Measurements from ENCODE around the gene CCDC185. TPM values are rescaled to one million over a fixed set of nuclear protein-coding genes. Genes with fewer than 3 reads are reported as not detected.
"Not testable (repeated sequence)": the region's sequence is repeated elsewhere in the genome, so short reads cannot be mapped to it uniquely, and the experiment has no call there.

Gene CCDC185
- polyA plus RNA-seq, 4 donors: not detected

GRCh38 chr1:223364685-223365382 is 28.4 kb upstream of the CCDC185 start:
- H3K27me3 ChIP-seq (ENCODE audit: control insufficient read depth in 3 of 3, insufficient read depth in 3 of 3, low read length in 3 of 3): peaks cover 3 to 43% (median 8%) of the 10 kb centered on the region in 3 donors
- peak overlapping the region; percentile 10 to 63 (median 29) for H3K4me3 ChIP-seq (ENCODE audit: low read depth in 1 of 3, low read length in 3 of 3)
- H3K36me3 ChIP-seq (ENCODE audit: control insufficient read depth in 3 of 3, insufficient read depth in 2 of 3, low read depth in 1 of 3, low read length in 3 of 3): no peaks in the 10 kb centered on the region
- 1 to 2% (median 2%) methylated on average over 49 to 55 of the region's 55 CpGs for WGBS, 3 donors
- FAIRE-seq: no peak
- peak in 1 of 2 donors; percentile 28 for DNase-seq
- H3K4me1 ChIP-seq (ENCODE audit: control insufficient read depth in 3 of 3, insufficient read depth in 2 of 3, low read depth in 1 of 3, low read length in 2 of 3): peaks cover 0 to 13% (median 0%) of the 10 kb centered on the region in 3 donors
- H3K9me3 ChIP-seq (ENCODE audit: control insufficient read depth in 2 of 2, insufficient read depth in 1 of 2, low read depth in 1 of 2, low read length in 1 of 2): no peaks in the 10 kb centered on the region
- H3K27ac ChIP-seq (ENCODE audit: low read depth in 1 of 3, low read length in 2 of 3): no peak overlapping the region

- no peak overlapping the region for H3K27ac ChIP-seq (ENCODE audit: low read depth in 1 of 3, low read length in 2 of 3)
- no peak for DNase-seq
- H3K36me3 ChIP-seq (ENCODE audit: control insufficient read depth in 3 of 3, insufficient read depth in 2 of 3, low read depth in 1 of 3, low read length in 3 of 3): no peaks in the 10 kb centered on the region
- FAIRE-seq: no peak
- H3K4me1 ChIP-seq (ENCODE audit: control insufficient read depth in 3 of 3, insufficient read depth in 2 of 3, low read depth in 1 of 3, low read length in 2 of 3): no peaks in the 10 kb centered on the region
- no peak overlapping the region for H3K4me3 ChIP-seq (ENCODE audit: low read depth in 1 of 3, low read length in 3 of 3)
- WGBS, 3 donors: 67 to 79% (median 74%) methylated on average over 4 of the region's 4 CpGs
- peaks cover 0 to 8% (median 6%) of the 10 kb centered on the region in 3 donors for H3K27me3 ChIP-seq (ENCODE audit: control insufficient read depth in 3 of 3, insufficient read depth in 3 of 3, low read length in 3 of 3)
- peaks cover 0 to 8% of the 10 kb centered on the region in 2 donors for H3K9me3 ChIP-seq (ENCODE audit: control insufficient read depth in 2 of 2, insufficient read depth in 1 of 2, low read depth in 1 of 2, low read length in 1 of 2)
Measured at GRCh38 chr1:223374064-223374610, 19.1 kb upstream of the CCDC185 start.

- DNase-seq (no peak), FAIRE-seq (no peak)
- no peak overlapping the region for H3K27ac ChIP-seq (ENCODE audit: low read depth in 1 of 3, low read length in 2 of 3)
- H3K4me1 ChIP-seq (ENCODE audit: control insufficient read depth in 3 of 3, insufficient read depth in 2 of 3, low read depth in 1 of 3, low read length in 2 of 3): no peaks in the 10 kb centered on the region
- peaks cover 0 to 8% (median 4%) of the 10 kb centered on the region in 3 donors for H3K27me3 ChIP-seq (ENCODE audit: control insufficient read depth in 3 of 3, insufficient read depth in 3 of 3, low read length in 3 of 3)
- H3K4me3 ChIP-seq (ENCODE audit: low read depth in 1 of 3, low read length in 3 of 3): no peak overlapping the region
- no peaks in the 10 kb centered on the region for H3K36me3 ChIP-seq (ENCODE audit: control insufficient read depth in 3 of 3, insufficient read depth in 2 of 3, low read depth in 1 of 3, low read length in 3 of 3)
- H3K9me3 ChIP-seq (ENCODE audit: control insufficient read depth in 2 of 2, insufficient read depth in 1 of 2, low read depth in 1 of 2, low read length in 1 of 2): peaks cover 0 to 8% of the 10 kb centered on the region in 2 donors
Measured at GRCh38 chr1:223378754-223379153, 14.5 kb upstream of the CCDC185 start.

GRCh38 chr1:223386013-223386412 is 7.2 kb upstream of the CCDC185 start:
- Histone ChIP-seq H3K9me3 (ENCODE audit: control insufficient read depth in 2 of 2, insufficient read depth in 1 of 2, low read depth in 1 of 2, low read length in 1 of 2) (no peaks in the 10 kb centered on the region), H3K27me3 (ENCODE audit: control insufficient read depth in 3 of 3, insufficient read depth in 3 of 3, low read length in 3 of 3) (peaks cover 0 to 6% (median 1%) of the 10 kb centered on the region in 3 donors), H3K4me1 (ENCODE audit: control insufficient read depth in 3 of 3, insufficient read depth in 2 of 3, low read depth in 1 of 3, low read length in 2 of 3) (no peaks in the 10 kb centered on the region), H3K4me3 (ENCODE audit: low read depth in 1 of 3, low read length in 3 of 3) (no peak overlapping the region), H3K36me3 (ENCODE audit: control insufficient read depth in 3 of 3, insufficient read depth in 2 of 3, low read depth in 1 of 3, low read length in 3 of 3) (no peaks in the 10 kb centered on the region), H3K27ac (ENCODE audit: low read depth in 1 of 3, low read length in 2 of 3) (no peak overlapping the region)
- no peak for FAIRE-seq
- WGBS, 3 donors: 58 to 66% (median 64%) methylated on average over 2 of the region's 2 CpGs
- DNase-seq: no peak

- H3K4me3 ChIP-seq (ENCODE audit: low read depth in 1 of 3, low read length in 3 of 3): no peak overlapping the region
- peaks cover 0 to 33% (median 9%) of the 10 kb centered on the region in 3 donors for H3K27me3 ChIP-seq (ENCODE audit: control insufficient read depth in 3 of 3, insufficient read depth in 3 of 3, low read length in 3 of 3)
- H3K9me3 ChIP-seq (ENCODE audit: control insufficient read depth in 2 of 2, insufficient read depth in 1 of 2, low read depth in 1 of 2, low read length in 1 of 2): peaks cover 0 to 2% of the 10 kb centered on the region in 2 donors
- FAIRE-seq: no peak
- DNase-seq: no peak
- no peaks in the 10 kb centered on the region for H3K36me3 ChIP-seq (ENCODE audit: control insufficient read depth in 3 of 3, insufficient read depth in 2 of 3, low read depth in 1 of 3, low read length in 3 of 3)
- H3K27ac ChIP-seq (ENCODE audit: low read depth in 1 of 3, low read length in 2 of 3): no peak overlapping the region
- H3K4me1 ChIP-seq (ENCODE audit: control insufficient read depth in 3 of 3, insufficient read depth in 2 of 3, low read depth in 1 of 3, low read length in 2 of 3): no peaks in the 10 kb centered on the region
Measured at GRCh38 chr1:223390618-223391017, 2.6 kb upstream of the CCDC185 start.

- FAIRE-seq (no peak), DNase-seq (no peak)
- WGBS, 3 donors: 95% methylated on average over 27 of the region's 27 CpGs
Measured at GRCh38 chr1:223394242-223394641, 1.0 kb downstream of the CCDC185 start.

GRCh38 chr1:223394706-223395105 is 1.5 kb downstream of the CCDC185 start:
- H3K36me3 ChIP-seq (ENCODE audit: control insufficient read depth in 3 of 3, insufficient read depth in 2 of 3, low read depth in 1 of 3, low read length in 3 of 3): no peaks in the 10 kb centered on the region
- 89 to 91% (median 89%) methylated on average over 13 of the region's 13 CpGs for WGBS, 3 donors
- DNase-seq (no peak), FAIRE-seq (no peak)
- peaks cover 0 to 2% of the 10 kb centered on the region in 2 donors for H3K9me3 ChIP-seq (ENCODE audit: control insufficient read depth in 2 of 2, insufficient read depth in 1 of 2, low read depth in 1 of 2, low read length in 1 of 2)
- no peaks in the 10 kb centered on the region for H3K4me1 ChIP-seq (ENCODE audit: control insufficient read depth in 3 of 3, insufficient read depth in 2 of 3, low read depth in 1 of 3, low read length in 2 of 3)
- no peak overlapping the region for H3K27ac ChIP-seq (ENCODE audit: low read depth in 1 of 3, low read length in 2 of 3)
- H3K4me3 ChIP-seq (ENCODE audit: low read depth in 1 of 3, low read length in 3 of 3): no peak overlapping the region
- H3K27me3 ChIP-seq (ENCODE audit: control insufficient read depth in 3 of 3, insufficient read depth in 3 of 3, low read length in 3 of 3): peaks cover 0 to 33% (median 9%) of the 10 kb centered on the region in 3 donors

More at GRCh38 chr1:223394242-223394641, 1.0 kb downstream of the CCDC185 start:
- H3K27ac ChIP-seq (ENCODE audit: low read depth in 1 of 3, low read length in 2 of 3): no peak overlapping the region
- no peaks in the 10 kb centered on the region for H3K36me3 ChIP-seq (ENCODE audit: control insufficient read depth in 3 of 3, insufficient read depth in 2 of 3, low read depth in 1 of 3, low read length in 3 of 3)
- H3K27me3 ChIP-seq (ENCODE audit: control insufficient read depth in 3 of 3, insufficient read depth in 3 of 3, low read length in 3 of 3): peaks cover 0 to 33% (median 9%) of the 10 kb centered on the region in 3 donors
- H3K9me3 ChIP-seq (ENCODE audit: control insufficient read depth in 2 of 2, insufficient read depth in 1 of 2, low read depth in 1 of 2, low read length in 1 of 2): peaks cover 0 to 2% of the 10 kb centered on the region in 2 donors
- no peaks in the 10 kb centered on the region for H3K4me1 ChIP-seq (ENCODE audit: control insufficient read depth in 3 of 3, insufficient read depth in 2 of 3, low read depth in 1 of 3, low read length in 2 of 3)
- no peak overlapping the region for H3K4me3 ChIP-seq (ENCODE audit: low read depth in 1 of 3, low read length in 3 of 3)

- not testable (repeated sequence) for H3K4me1 ChIP-seq (ENCODE audit: control insufficient read depth in 3 of 3, insufficient read depth in 2 of 3, low read depth in 1 of 3, low read length in 2 of 3); H3K27me3 ChIP-seq (ENCODE audit: control insufficient read depth in 3 of 3, insufficient read depth in 3 of 3, low read length in 3 of 3); H3K4me3 ChIP-seq (ENCODE audit: low read depth in 1 of 3, low read length in 3 of 3); DNase-seq; H3K27ac ChIP-seq (ENCODE audit: low read depth in 1 of 3, low read length in 2 of 3); H3K9me3 ChIP-seq (ENCODE audit: control insufficient read depth in 2 of 2, insufficient read depth in 1 of 2, low read depth in 1 of 2, low read length in 1 of 2); H3K36me3 ChIP-seq (ENCODE audit: control insufficient read depth in 3 of 3, insufficient read depth in 2 of 3, low read depth in 1 of 3, low read length in 3 of 3); FAIRE-seq
- 78 to 92% (median 85%) methylated on average over 2 to 4 of the region's 6 CpGs for WGBS, 3 donors
Measured at GRCh38 chr1:223399393-223399792, 6.2 kb downstream of the CCDC185 start.

Data from small intestine (tissue), 7 donors.